ENCODE results near the gene CCDC107.

The CCDC107 gene

DNA sequence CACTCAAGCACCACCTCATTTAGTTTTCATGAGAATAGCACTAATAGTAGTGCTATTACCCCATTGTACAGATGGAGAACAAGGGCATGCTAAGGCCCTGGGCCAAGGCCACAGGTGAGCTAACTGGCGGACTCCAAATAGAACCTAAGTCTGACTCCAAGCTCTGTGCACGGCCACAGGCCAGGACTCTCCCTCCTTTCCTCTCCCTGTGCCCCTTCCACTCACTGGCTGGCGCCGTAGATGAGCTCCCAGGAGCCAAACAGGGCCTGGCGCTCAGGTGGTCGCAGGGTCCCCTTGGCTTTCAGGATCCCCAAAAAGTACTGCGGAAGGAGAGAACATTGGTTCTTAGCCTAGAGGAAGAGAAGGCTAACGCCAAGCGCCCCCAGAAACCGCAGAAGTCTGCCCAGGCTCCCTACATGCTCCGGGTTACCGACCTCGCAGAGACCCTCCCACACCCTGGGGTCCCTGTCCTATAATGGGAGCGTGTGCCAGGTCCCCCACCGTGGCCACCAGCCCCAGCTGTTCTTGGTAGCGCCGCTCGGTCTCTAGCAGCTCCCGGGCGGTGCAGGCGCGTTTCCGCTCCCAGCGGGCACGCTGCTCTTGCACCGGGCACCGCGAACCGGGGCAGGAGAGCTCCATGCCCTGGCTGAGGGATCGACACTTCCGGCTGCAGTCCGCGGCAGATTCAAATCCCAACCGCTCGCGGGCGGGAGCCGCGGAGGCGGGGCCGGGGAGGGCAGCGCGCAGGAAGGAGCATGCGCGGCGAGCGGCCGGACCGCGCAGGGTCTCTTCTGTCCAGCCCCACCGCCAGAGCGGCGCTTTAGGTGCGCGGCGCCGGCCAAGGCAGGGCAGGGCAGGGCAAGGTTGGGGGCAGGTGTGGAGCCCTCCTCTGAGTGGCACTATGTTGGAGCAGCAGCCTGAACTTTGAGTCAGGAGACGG, 6.7 kb downstream of the CCDC107 start, which contains the start of gene ARHGEF39:
ARHGEF39 (minus strand) TSS at position 665 of the 940 bp plus-strand sequence; CDS start at position 639, 26 bp downstream.
- peak; percentile 61 for DNase-seq

DNA sequence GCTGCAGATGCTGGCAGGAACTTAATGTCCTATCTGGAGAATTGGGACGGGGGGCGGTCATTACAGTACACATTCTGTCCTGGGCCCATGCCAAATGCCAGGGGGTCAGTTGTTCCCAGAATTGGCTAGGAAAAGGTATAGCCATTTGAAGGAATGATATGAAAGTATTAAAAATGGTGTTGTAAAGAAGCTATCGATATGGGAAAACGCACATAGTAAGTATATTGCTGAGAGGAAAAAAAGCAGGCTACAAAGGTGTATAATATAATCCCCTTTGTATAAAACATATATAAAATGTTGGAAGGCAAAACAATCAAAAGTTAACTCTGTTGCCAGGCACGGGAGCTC, 7.4 kb downstream of the CCDC107 start:
- DNase-seq, result no peak

DNA sequence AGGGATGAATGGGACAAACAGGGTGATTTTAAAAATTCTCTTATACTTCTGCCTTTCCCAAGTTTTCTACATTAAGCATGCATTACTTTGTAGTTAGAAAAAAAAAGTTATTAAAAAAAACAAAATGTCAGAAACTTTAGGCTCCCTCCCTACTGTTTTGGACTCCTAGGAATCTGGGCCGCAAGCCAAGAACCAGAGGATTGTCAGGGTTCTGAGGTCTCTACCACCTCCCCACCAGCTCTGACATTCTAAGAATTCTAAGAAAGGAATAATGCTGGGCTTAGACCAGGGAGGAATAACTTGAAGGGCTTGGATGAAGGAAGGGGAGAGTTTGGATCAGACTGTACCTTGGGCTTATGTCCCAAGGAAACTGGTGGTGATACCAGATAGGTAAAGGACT, 8.0 kb downstream of the CCDC107 start:
- no peak for DNase-seq

DNA sequence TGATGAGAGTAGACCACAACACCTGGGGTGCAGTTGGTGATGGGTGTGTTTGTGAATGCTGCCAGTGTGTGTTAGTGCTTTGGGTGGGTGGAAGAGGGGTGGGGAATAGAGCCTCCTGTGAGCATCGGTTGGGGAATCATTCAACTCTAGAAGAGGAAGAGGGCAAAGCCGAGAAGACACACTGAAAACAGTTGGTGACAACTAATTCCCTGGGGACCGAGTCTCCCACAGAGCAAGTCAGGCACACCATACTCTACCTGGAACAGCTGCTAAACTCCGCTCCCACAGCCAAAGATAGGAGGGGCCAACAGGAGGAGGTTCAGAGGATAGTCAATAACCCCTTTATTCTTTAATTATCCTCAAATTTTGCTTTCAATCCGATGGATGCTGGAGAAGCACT, 8.5 kb downstream of the CCDC107 start:
- DNase-seq, result no peak

DNA sequence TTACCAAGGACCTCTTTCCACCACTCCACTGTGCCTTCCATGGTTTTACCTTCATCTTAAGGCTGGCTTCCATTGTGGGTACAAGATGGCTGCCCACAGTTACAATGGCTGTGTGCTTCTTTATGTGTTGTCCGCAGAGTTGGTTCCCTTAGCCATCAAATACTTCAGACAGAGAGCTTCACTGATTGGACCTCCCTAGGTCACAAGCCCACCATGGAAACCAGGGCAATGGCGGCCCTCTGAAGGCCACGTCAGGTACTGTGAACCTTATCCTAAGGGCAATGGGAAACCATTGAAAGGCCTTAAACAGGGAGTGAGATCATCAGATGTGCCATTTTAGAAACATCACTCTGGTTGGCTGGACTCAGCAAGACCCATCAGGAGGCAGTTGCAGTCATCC, 9.8 kb downstream of the CCDC107 start:
- DNase-seq, result no peak

DNA sequence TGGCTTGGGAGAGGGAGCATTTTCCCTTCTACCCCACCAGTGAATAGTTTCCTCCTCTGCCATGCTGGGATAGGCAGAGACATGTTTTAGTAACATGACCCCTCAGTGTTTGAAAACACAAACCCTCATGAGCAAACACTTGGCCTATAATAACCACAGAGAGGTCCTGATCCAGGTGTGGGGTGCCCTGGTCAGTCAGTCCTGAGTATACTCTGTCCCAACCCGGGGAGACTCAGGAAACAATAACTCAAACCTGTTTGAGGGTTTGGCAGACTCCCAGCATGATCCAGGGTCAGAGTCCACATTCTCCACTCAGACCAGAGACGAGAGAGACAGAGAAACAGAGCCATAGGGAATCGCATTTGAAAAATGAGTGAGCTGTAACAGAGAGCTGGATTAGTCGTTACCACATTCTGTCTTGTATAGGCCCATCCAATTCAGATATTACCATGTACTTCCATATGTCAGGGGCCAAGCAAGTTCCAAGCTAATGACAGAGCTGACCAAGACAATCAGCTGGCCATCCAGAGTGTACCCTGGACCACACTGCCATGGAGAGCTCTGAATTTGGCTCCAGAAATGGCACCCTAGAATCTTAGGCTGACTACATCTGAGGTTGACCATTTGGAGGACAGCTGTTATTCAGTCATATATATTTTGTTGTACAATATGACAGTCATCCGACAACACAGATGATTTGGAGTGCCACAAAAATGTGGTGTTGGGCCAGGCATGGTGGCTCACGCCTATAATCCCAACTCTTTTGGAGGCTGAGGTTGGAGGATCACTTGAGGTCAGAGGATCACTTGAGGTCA, 11.4 kb downstream of the CCDC107 start:
- no peak for DNase-seq

DNA sequence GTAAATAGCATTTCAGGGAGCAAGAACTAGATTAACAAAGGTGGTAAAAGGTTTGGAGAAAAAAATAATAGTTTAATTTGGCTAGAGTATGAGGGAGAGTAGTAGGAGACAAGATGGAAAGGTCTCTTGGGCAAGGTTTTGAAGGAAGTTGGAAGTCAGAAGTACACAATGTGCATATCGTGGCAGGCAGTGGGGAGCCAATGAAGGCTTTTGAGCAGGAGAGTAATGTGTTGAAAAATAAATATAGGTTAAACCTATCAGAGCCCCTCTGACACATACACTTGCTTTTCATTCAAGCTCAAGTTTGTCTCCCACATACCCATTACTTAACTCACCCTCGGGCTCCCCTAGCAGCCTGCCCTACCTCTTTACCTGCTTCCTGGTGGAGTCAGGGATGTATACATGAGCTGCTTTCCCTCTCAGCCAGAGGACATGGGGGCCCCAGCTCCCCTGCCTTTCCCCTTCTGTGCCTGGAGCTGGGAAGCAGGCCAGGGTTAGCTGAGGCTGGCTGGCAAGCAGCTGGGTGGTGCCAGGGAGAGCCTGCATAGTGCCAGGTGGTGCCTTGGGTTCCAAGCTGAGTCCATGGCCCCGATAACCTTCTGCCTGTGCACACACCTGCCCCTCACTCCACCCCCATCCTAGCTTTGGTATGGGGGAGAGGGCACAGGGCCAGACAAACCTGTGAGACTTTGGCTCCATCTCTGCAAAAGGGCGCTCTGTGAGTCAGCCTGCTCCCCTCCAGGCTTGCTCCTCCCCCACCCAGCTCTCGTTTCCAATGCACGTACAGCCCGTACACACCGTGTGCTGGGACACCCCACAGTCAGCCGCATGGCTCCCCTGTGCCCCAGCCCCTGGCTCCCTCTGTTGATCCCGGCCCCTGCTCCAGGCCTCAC, 15.3 kb downstream of the CCDC107 start, which contains the start of gene CA9:
CA9 (plus strand) TSS at position 797 of the 893 bp plus-strand sequence; CDS start at position 829, 32 bp downstream.
- no peak for DNase-seq

DNA sequence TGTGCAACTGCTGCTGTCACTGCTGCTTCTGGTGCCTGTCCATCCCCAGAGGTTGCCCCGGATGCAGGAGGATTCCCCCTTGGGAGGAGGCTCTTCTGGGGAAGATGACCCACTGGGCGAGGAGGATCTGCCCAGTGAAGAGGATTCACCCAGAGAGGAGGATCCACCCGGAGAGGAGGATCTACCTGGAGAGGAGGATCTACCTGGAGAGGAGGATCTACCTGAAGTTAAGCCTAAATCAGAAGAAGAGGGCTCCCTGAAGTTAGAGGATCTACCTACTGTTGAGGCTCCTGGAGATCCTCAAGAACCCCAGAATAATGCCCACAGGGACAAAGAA, 15.9 kb downstream of the CCDC107 start:
- no peak for DNase-seq

DNA sequence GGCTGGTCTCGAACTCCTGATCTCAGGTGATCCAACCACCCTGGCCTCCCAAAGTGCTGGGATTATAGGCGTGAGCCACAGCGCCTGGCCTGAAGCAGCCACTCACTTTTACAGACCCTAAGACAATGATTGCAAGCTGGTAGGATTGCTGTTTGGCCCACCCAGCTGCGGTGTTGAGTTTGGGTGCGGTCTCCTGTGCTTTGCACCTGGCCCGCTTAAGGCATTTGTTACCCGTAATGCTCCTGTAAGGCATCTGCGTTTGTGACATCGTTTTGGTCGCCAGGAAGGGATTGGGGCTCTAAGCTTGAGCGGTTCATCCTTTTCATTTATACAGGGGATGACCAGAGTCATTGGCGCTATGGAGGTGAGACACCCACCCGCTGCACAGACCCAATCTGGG, 17.1 kb downstream of the CCDC107 start:
- DNase-seq, result no peak

DNA sequence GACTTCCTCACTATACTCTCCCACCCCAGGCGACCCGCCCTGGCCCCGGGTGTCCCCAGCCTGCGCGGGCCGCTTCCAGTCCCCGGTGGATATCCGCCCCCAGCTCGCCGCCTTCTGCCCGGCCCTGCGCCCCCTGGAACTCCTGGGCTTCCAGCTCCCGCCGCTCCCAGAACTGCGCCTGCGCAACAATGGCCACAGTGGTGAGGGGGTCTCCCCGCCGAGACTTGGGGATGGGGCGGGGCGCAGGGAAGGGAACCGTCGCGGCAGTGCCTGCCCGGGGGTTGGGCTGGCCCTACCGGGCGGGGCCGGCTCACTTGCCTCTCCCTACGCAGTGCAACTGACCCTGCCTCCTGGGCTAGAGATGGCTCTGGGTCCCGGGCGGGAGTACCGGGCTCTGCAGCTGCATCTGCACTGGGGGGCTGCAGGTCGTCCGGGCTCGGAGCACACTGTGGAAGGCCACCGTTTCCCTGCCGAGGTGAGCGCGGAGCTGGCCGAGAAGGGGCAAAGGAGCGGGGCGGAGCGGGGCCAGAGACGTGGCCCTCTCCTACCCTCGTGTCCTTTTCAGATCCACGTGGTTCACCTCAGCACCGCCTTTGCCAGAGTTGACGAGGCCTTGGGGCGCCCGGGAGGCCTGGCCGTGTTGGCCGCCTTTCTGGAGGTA, 17.8 kb downstream of the CCDC107 start:
- no peak for DNase-seq

DNA sequence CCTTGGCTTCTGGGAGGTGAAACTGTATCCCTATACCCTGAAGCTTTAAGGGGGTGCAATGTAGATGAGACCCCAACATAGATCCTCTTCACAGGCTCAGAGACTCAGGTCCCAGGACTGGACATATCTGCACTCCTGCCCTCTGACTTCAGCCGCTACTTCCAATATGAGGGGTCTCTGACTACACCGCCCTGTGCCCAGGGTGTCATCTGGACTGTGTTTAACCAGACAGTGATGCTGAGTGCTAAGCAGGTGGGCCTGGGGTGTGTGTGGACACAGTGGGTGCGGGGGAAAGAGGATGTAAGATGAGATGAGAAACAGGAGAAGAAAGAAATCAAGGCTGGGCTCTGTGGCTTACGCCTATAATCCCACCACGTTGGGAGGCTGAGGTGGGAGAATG, 21.0 kb downstream of the CCDC107 start:
- DNase-seq, result no peak

DNA sequence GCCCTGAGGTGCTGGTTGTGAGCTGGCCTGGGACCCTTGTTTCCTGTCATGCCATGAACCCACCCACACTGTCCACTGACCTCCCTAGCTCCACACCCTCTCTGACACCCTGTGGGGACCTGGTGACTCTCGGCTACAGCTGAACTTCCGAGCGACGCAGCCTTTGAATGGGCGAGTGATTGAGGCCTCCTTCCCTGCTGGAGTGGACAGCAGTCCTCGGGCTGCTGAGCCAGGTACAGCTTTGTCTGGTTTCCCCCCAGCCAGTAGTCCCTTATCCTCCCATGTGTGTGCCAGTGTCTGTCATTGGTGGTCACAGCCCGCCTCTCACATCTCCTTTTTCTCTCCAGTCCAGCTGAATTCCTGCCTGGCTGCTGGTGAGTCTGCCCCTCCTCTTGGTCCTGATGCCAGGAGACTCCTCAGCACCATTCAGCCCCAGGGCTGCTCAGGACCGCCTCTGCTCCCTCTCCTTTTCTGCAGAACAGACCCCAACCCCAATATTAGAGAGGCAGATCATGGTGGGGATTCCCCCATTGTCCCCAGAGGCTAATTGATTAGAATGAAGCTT, 21.8 kb downstream of the CCDC107 start:
- DNase-seq, result no peak

DNA sequence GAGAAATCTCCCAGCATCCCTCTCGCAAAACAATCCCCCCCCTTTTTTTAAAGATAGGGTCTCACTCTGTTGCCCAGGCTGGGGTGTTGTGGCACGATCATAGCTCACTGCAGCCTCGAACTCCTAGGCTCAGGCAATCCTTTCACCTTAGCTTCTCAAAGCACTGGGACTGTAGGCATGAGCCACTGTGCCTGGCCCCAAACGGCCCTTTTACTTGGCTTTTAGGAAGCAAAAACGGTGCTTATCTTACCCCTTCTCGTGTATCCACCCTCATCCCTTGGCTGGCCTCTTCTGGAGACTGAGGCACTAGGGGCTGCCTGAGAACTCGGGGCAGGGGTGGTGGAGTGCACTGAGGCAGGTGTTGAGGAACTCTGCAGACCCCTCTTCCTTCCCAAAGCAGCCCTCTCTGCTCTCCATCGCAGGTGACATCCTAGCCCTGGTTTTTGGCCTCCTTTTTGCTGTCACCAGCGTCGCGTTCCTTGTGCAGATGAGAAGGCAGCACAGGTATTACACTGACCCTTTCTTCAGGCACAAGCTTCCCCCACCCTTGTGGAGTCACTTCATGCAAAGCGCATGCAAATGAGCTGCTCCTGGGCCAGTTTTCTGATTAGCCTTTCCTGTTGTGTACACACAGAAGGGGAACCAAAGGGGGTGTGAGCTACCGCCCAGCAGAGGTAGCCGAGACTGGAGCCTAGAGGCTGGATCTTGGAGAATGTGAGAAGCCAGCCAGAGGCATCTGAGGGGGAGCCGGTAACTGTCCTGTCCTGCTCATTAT, 22.4 kb downstream of the CCDC107 start:
- DNase-seq, result no peak

DNA sequence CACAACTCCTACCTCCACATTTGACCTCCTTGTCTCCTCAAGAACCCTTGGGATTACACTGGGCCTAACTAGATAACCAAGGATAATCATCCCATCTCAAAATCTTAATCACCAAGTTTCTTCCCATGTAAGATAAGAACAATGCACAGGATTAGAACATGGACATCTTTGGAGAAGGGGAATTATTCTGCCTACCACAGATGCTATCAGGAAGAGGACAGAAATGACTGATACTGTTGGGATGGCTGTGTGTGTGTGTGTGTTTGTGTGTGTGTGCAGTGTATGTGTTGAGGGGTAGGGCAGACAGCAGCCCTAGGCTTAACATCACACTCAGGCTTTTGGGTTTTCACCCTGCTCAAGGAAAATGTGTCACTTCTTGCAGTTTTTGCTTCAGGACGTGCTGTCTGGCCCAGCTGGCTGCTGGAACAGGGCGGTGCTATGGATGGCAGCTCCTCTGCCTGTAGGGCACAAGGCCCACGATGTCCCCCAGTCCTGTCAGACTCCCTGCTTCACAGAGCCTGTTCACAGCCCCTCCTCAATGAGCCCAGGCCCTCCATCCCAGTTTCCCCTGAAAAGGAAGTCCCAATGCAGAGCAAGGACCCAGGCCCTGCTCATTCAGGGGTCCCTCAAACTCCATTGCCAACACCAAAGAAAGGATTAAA, 23.4 kb downstream of the CCDC107 start:
- no peak for DNase-seq

DNA sequence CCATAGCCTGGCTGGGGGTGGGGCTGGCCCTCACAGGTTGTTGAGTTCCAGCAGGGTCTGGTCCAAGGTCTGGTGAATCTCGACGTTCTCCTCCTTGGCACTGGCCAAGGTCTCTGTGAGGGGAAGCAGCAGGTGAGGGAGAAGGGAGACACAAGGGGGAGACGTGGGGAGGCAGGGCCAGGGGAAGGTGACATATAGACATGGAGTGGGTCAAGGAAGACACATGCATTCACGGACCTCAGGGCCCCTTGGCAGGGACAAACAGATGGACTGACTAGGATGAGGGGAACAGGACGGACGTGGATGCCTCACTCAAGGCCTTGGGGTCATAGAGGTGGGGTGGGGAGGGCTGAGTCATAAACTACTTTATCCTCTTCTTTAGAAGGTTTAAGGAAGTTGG, 24.0 kb downstream of the CCDC107 start:
- no peak for DNase-seq

DNA sequence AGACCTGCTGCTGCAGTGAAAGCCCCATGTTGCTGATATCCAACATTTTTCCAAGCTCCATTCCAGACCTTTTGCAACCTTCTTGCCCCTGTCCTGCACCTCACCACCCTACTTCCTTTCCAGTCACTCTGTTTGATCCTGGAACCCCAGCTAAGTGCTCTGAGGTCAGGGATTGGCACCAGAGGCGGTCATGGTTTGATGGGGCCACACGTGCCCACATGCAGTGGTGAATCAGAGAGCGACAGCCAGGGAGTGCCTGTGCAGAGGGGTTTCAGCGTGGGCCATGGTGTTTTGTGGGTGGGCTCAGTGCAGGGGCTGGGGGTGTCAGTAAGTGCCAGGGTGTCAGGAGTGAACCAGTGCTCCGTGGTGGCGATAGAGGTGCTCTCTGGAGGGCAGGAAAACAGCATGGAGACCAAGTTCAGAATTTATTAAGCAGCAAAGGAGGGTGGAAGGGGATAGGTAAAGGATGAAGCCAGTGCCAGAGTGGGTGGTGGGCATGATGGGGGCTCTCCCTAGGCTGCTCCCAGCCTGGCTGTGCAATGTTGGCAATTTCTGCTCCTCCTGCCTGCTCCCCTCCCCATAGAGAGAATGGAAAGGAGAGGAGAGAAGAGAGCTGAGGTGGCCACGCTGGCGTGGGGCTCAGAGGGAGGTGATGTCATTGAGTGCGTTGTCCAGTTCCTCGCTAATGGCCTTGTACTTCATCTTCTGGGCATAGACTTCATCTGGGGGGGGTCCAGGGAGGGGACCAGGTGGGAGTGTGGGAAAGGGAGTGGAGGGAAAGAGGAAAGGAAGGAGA, 24.6 kb downstream of the CCDC107 start:
- no peak for DNase-seq

DNA sequence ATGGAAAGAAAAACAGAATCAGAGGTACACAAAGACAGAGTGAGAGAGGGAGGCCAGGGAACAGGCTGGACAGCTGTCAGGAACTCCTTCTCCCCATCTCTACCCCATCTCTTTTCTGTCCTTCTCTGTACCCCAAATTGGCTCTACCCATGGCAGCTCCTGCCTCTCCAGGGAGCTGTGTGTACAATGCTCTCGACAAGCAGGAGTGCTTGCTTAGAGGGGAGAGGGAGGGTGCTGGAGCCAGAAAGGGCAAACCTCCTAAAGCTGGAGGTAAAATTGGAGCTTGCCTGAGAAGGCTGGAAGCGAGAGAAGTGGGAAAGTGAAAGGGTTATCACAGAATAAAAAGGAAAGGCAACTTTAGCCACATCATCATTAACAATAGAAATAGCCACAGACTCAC, 25.2 kb downstream of the CCDC107 start:
- no peak for DNase-seq

DNA sequence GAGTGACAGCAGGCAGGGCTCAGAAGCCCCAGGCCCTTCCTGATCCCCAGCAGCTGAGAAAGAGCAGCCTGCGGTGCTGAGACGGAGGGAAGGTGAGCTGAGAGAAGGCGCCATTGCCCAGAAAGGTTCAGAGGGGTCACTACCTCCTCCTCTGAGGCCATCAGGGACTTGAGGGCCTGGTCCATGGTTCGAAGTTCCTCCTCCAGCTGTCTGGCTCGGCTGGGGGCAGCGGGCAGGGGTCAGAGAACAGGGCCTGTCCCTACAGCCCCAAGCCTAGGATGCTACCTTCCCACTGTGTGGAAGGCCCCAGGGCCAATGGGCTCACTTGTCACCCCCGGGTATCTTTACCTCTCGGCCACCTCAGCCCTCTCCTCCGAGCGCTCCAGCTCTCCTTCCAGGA, 26.8 kb downstream of the CCDC107 start:
- no peak for DNase-seq

DNA sequence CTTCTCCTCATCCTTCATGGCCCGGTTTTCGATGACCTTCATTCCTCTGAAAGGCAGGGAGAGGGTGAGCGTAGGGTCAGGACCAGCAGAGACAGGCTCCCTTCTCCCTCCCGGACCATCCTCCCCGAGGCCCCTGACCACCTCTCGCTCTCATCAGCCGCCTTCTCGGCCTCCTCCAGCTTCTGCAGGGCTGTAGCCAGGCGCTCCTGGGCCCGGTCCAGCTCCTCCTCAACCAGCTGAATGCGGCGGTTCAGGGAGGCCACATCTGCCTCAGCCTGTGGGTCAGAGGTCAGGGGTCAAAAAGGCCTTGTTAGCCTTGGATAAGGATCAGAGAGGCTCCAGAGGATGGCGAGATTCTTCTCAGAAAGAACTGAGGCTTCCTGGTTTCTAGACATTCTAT, 27.4 kb downstream of the CCDC107 start:
- no peak for DNase-seq
